Effector CD4-positive, alpha-beta T cell (primary cell): ENCODE measurements around the gene NHSL1. TPM values are rescaled to one million over a fixed set of nuclear protein-coding genes. Genes with fewer than 3 reads are reported as not detected.

Experiments
- DNase-seq: peaks from one replicate; pipeline ENCODE4 v3.0.0-alpha.2; 2020
- total RNA-seq: gene quantifications from one replicate; lab custom pipeline; 2026; lab: John Stamatoyannopoulos, UW

The NHSL1 gene, protein sequence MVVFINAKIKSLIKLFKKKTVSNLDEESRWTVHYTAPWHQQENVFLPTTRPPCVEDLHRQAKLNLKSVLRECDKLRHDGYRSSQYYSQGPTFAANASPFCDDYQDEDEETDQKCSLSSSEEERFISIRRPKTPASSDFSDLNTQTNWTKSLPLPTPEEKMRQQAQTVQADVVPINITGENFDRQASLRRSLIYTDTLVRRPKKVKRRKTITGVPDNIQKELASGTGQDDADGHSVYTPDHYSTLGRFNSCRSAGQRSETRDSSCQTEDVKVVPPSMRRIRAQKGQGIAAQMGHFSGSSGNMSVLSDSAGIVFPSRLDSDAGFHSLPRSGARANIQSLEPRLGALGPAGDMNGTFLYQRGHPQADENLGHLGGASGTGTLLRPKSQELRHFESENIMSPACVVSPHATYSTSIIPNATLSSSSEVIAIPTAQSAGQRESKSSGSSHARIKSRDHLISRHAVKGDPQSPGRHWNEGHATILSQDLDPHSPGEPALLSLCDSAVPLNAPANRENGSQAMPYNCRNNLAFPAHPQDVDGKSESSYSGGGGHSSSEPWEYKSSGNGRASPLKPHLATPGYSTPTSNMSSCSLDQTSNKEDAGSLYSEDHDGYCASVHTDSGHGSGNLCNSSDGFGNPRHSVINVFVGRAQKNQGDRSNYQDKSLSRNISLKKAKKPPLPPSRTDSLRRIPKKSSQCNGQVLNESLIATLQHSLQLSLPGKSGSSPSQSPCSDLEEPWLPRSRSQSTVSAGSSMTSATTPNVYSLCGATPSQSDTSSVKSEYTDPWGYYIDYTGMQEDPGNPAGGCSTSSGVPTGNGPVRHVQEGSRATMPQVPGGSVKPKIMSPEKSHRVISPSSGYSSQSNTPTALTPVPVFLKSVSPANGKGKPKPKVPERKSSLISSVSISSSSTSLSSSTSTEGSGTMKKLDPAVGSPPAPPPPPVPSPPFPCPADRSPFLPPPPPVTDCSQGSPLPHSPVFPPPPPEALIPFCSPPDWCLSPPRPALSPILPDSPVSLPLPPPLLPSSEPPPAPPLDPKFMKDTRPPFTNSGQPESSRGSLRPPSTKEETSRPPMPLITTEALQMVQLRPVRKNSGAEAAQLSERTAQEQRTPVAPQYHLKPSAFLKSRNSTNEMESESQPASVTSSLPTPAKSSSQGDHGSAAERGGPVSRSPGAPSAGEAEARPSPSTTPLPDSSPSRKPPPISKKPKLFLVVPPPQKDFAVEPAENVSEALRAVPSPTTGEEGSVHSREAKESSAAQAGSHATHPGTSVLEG (N-terminal part only)
- total RNA-seq, result not detected

DNA sequence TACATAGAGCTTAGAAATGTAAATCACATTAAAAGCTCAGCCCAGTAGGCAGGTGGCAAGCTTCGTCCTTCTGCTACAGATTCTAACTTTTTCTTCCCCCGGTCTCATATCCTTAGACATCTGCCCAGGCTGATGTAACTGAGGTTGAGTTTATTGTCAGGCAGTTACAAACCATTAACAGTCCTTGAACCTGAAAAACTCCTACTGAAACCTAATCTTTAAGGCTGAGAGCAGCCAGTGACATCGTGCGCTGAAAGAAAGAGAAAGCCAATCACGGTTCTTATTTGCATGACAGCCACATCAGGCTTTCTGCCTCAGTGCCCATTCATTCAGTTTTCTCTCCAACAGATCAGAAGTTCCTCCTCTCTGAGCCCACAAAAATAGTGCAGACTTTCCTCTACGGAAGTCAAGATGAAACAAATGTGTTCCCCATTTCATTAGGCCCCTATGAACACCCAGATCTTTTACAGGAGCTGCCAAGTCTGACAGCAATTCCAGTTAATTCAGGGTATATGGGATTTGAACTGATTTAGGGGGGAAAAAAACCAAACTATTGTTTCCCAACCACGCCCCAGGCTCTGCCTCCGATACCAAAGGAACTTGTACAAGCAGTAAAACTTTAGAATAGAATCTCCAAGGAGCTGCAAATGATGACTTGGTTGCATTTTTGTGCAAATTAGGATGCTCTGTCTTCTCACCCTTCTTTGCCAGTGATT, at the start of gene NHSL1:
NHSL1 (minus strand) TSS at position 192 of the 716 bp plus-strand sequence. CDS start 204 bp downstream, outside the sequence.
- no peak for DNase-seq

GRCh38 chr6:138546733-138547185, 47.5 kb upstream of the NHSL1 start:
- no peak for DNase-seq

DNA sequence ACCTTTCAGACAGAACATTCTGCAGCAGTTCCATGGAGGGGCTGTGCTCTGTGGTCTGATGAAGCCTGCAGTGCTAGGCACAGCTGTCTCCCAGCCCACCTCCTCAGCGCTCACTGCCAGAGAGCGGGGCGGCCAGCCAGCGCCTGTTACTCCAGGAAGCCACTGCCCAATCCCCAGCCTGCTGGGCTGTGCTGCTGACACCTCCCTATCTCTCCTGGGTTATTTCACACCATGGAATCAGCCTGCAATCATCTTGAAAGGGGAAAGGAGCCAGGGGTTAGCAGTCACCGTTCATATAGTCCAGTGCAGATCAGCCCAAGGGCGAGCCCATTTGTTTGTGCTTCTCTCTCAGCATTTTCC, 46.3 kb upstream of the NHSL1 start:
- DNase-seq, result no peak

GRCh38 chr6:138544501-138544900, 45.2 kb upstream of the NHSL1 start:
- no peak for DNase-seq

DNA sequence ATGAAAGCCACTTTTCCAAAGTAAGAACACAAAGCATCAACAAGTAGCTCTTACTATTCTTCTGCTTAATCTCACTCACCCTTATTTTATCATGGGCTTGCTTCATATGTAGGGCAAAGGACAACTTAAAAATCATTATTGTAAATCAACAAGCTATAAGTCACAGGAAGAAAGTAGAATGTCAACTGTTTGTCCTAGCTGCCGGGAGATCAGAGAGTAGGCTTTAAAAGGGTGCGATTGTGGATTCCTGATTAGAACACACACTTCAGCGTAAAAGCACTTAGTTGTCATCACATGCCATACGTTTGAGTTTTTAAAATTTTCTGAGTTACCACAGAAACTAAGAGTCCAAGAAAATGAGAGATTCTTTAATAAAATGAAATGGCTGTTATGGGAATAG, 44.4 kb upstream of the NHSL1 start:
- no peak for DNase-seq

GRCh38 chr6:138541823-138542481, 42.7 kb upstream of the NHSL1 start:
- DNase-seq, result no peak

- no peak for DNase-seq
These were observed 41.2 kb upstream of the NHSL1 start for GRCh38 chr6:138540468-138540867.

GRCh38 chr6:138539876-138540275, 40.6 kb upstream of the NHSL1 start:
- DNase-seq, result no peak

DNA sequence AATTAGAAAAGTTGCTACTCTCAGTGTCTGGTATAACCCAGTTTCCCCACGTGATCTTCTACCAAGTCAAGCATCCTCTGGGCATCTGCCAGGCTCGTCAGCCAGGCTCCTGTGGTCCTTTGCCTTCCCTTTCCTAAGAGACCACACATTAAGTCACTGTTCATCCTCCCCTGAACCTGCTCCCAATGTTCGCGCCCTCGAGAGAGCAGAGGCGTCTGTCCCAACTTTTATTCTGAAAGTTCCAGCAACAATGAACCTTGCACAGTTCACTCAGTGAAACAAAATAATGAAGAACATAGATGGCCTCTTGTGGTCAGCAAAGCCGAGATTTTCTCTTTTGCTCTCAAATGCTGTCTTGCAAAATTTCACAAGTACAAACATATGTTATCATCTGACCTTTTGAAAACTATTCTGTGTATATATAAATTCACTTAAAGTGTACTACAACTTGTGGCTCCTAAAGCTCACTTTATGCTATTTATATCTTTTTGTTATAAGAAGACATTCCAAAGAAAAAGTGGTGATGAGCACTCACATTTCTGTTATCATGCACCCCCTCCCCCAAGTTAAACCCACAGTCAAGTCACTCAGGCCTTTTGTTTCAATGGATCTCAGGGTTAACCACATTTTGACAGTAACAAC, 39.2 kb upstream of the NHSL1 start:
- DNase-seq, result no peak

DNA sequence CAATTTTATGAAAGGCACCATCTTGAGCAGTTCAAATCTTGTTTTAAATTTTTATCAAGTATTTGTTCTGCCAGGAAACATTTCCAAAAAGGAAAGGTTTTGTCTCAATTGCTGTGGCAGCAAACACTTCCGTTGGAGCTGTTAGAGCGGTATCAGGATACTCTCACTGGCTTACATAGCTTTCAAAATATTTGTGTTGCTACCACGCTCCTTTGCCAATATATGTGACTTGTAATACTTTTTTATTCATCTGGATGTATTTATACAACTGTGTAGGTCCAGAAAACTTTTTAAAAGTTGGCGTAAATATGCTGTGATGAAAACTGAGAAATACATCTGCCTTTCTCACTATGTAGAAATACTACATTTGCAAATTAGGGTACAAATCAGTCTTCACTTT, 37.8 kb upstream of the NHSL1 start:
- no peak for DNase-seq

DNA sequence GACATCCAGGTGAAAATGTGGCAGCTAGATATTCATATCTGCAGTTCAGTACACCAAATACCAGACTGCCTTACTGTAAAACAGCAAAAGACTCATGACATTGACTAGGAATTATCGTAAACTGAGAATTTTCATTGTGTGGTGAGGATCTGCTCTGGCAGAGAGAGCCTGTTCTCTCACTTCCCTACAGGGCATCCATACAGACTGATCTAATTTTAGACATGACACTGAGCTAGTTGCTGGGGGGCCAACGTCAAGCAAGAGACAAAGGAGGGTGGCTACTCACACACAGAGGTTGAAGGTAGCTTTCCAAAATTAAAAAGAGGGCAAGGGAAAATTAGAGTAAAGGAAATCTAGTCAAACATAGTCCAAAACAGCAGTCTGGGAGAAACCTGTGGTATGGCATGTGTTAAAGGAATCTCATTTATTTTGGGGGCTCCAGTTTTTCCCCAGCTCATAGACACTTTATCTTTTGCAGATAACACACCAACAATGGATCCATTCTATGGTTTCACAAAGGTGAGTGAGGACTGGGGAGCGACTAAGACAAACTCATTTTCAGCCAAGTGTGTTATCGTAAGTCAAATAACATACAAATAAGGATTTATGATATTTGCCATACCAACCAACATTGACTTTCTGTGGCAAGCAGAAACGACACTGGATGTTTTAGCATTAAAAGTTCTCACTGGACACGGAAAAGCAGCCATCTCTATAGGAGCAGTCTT, 36.6 kb upstream of the NHSL1 start:
- no peak for DNase-seq

DNA sequence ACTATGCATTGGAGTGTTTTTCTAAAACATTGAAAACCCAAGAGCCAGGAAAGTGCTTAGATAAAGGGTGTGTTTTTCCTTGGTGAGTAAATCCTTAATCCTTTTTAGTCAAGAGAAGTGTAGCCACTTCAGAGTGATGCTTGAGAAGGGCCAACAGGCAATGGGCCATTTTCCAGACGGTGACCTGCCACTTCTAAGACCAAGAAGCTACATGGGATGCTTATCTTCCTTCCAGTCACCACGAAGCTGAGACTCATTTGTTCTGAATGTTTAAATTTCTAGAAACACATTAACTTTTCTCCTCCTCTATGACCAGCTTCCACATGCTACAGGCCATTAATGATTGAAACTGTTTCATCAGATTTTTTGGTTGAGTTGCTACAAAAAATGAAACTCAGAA, 34.4 kb upstream of the NHSL1 start:
- no peak for DNase-seq

GRCh38 chr6:138531387-138531786, 32.1 kb upstream of the NHSL1 start:
- DNase-seq, result no peak

GRCh38 chr6:138529478-138529877, 30.2 kb upstream of the NHSL1 start:
- no peak for DNase-seq

DNA sequence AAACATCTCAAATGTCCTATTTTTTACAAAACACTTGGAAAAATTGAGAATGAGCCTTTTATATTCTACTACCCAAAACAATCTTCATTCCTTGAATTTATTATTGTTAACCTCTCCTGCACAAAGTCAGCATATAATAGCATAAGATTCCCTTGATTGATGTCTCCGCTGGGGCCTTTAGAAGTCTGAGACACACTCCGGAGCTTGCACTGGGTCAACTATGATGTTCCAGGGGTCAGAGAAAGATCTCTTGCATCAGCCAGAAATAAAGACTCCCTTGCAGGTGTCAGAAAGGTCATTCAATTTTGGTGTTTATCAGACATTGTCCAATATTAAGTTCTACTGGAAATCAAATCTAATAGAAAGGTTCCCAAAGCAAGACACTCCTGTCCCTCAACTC, 29.7 kb upstream of the NHSL1 start:
- no peak for DNase-seq

DNA sequence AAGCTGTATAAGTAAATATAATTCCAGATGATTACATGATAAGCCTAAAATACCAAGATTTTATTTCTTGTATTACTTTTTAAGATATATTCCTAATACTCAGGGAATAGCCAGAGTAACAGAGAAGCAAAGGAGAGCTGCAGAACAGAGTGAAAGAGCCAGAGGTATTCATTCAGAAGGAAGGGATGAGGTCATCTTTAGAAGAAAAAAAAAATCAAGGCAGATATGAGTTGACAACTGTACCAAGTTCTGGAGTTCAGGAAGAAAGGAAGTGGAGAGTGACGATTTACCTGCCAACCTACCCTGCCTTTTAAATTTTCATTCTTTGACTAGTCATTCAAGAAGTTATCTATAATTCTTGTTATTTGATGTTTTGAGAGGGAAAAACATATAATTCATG, 28.8 kb upstream of the NHSL1 start:
- DNase-seq, result no peak

GRCh38 chr6:138527411-138528088, 28.3 kb upstream of the NHSL1 start:
- DNase-seq, result no peak

DNA sequence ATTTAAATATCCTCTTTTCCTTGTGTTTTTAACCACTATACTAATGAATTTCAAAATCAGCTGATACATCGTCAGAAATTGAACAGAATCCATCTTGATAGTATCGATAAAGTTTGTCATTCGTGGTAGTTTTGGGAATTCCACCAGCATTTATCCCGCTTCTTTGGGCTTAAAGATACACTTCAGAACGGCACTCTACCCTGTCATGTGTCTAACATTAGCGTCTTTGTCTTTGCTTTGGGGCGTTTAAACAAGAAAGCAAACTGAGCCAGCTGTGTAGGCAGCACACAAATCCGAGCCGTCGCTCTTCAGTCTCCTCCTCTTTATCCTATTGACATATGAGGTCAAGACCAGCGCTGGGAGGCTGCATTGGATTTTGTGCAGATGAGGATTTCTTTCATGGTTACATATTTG, 27.5 kb upstream of the NHSL1 start:
- no peak for DNase-seq

GRCh38 chr6:138525355-138525754, 26.1 kb upstream of the NHSL1 start:
- DNase-seq, result no peak

GRCh38 chr6:138524526-138524925, 25.2 kb upstream of the NHSL1 start:
- no peak for DNase-seq
